ENCODE measurements around the gene SFXN3. TPM values are rescaled to one million over a fixed set of nuclear protein-coding genes. Genes with fewer than 3 reads are reported as not detected.
A peak's percentile ranks its signal among the peaks of the same experiment; 100 is the strongest.

SFXN3 gene
- total RNA-seq, 4 donors from 2014 or later: 57.6 to 296 (median 74.3) TPM

GRCh38 chr10:101013365-101013825, 17.6 kb upstream of the SFXN3 start:
- no peak overlapping the region for H3K27ac ChIP-seq
- peaks cover 29% of the 10 kb centered on the region for H3K4me1 ChIP-seq
- H3K4me3 ChIP-seq: no peak overlapping the region
- no peaks in the 10 kb centered on the region for H3K36me3 ChIP-seq
- WGBS: 28% methylated on average over 9 of the region's 9 CpGs
- H3K27me3 ChIP-seq: peaks cover 6% of the 10 kb centered on the region
- TF ChIP-seq POLR2A (IDR thresholded peaks at IDR 0.05) (no peak), POLR2AphosphoS5 (IDR thresholded peaks at IDR 0.05) (no peak), EP300 (IDR thresholded peaks at IDR 0.05) (no peak)
- TF ChIP-seq, protein P1, sequence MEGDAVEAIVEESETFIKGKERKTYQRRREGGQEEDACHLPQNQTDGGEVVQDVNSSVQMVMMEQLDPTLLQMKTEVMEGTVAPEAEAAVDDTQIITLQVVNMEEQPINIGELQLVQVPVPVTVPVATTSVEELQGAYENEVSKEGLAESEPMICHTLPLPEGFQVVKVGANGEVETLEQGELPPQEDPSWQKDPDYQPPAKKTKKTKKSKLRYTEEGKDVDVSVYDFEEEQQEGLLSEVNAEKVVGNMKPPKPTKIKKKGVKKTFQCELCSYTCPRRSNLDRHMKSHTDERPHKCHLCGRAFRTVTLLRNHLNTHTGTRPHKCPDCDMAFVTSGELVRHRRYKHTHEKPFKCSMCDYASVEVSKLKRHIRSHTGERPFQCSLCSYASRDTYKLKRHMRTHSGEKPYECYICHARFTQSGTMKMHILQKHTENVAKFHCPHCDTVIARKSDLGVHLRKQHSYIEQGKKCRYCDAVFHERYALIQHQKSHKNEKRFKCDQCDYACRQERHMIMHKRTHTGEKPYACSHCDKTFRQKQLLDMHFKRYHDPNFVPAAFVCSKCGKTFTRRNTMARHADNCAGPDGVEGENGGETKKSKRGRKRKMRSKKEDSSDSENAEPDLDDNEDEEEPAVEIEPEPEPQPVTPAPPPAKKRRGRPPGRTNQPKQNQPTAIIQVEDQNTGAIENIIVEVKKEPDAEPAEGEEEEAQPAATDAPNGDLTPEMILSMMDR (IDR thresholded peaks at IDR 0.05): no peak
- DNase-seq (ENCODE audit: low spot score in 2 of 2): no peak
- no peaks in the 10 kb centered on the region for H3K9me3 ChIP-seq

- WGBS: 24% methylated on average over 7 of the region's 11 CpGs
These were observed 16.7 kb upstream of the SFXN3 start for GRCh38 chr10:101014230-101014884.

DNA sequence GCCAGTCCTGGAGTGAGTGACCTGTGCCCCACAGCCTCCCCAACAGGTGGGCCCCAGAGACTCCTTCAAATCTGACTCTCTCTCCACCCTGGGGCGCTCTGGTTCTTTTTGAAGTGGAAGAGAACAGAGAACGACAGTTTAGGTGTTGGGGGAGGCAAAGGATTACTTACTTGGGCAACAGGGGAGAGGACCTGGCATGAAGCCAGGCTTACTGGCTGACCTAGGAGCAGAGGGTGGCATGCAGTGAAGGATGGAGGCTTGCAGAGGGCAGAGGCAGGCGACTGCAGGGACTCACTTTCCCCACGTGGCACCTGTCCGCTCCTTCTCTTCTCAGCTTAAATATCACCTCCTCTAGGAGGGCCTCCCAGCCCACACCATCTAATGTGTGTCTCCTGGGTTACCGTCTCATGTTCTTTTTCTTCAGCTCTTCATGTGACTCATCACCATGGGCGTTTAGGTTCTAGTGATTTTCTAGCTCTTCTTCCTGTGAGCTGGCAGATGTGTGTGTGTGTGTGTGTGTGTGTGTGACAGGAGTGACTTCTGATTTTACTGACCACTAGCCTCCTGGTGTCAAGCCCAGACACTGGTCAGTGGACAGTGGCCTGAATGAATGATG, 16.0 kb upstream of the SFXN3 start:
- H3K4me3 ChIP-seq: no peak overlapping the region
- peaks cover 32% of the 10 kb centered on the region for H3K4me1 ChIP-seq
- peaks cover 10% of the 10 kb centered on the region for H3K27me3 ChIP-seq
- DNase-seq (ENCODE audit: low spot score in 2 of 2): no peak
- 36% methylated on average over 6 of the region's 7 CpGs for WGBS
- no peaks in the 10 kb centered on the region for H3K36me3 ChIP-seq
- no peak overlapping the region for H3K27ac ChIP-seq
- no peak for TF ChIP-seq POLR2AphosphoS5 (IDR thresholded peaks at IDR 0.05)
- TF ChIP-seq, protein P1 (IDR thresholded peaks at IDR 0.05): no peak
- no peak for TF ChIP-seq EP300 (IDR thresholded peaks at IDR 0.05)
- no peak for TF ChIP-seq POLR2A (IDR thresholded peaks at IDR 0.05)
- no peaks in the 10 kb centered on the region for H3K9me3 ChIP-seq

More at GRCh38 chr10:101014230-101014884, 16.7 kb upstream of the SFXN3 start:
- peak; percentile 89 to 90 for DNase-seq (ENCODE audit: low spot score in 2 of 2)
- H3K36me3 ChIP-seq: no peaks in the 10 kb centered on the region
- peaks cover 10% of the 10 kb centered on the region for H3K27me3 ChIP-seq
- no peak for TF ChIP-seq POLR2A (IDR thresholded peaks at IDR 0.05)
- TF ChIP-seq, protein P1 (IDR thresholded peaks at IDR 0.05): peak; percentile 88 to 91
- H3K4me1 ChIP-seq: peaks cover 32% of the 10 kb centered on the region
- no peaks in the 10 kb centered on the region for H3K9me3 ChIP-seq
- no peak overlapping the region for H3K4me3 ChIP-seq
- H3K27ac ChIP-seq: no peak overlapping the region

DNA sequence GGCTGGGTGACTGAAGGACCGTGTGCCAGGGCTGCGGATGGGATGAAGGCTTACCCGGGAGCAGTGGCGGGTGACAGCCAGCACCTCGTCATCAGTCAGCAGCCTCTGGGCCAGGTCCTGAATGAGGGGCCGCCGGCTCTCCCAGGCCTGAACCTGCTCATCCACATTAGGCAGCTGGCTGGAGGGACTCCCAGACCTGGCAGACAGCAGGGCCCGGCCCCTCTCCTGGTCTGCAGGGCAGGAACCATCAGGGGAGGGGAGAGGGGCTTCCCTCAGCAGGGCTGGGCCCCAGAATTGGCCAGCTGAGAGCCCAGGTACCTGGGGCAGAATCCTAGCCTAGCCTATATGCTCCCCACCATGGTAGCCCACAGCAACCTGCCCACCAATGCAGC, 15.5 kb upstream of the SFXN3 start:
- Histone ChIP-seq H3K9me3 (no peaks in the 10 kb centered on the region), H3K4me3 (no peak overlapping the region), H3K4me1 (peaks cover 32% of the 10 kb centered on the region), H3K36me3 (no peaks in the 10 kb centered on the region), H3K27ac (no peak overlapping the region), H3K27me3 (peaks cover 10% of the 10 kb centered on the region)
- no peak for DNase-seq (ENCODE audit: low spot score in 2 of 2)
- 82% methylated on average over 5 of the region's 8 CpGs for WGBS
- TF ChIP-seq, protein P1 (IDR thresholded peaks at IDR 0.05): no peak
- TF ChIP-seq EP300 (IDR thresholded peaks at IDR 0.05): no peak
- TF ChIP-seq POLR2A (IDR thresholded peaks at IDR 0.05): no peak
- TF ChIP-seq POLR2AphosphoS5 (IDR thresholded peaks at IDR 0.05): no peak

GRCh38 chr10:101016814-101017213, 14.2 kb upstream of the SFXN3 start:
- no peak for DNase-seq (ENCODE audit: low spot score in 2 of 2)
- H3K27me3 ChIP-seq: peaks cover 10% of the 10 kb centered on the region
- TF ChIP-seq POLR2A (IDR thresholded peaks at IDR 0.05) (no peak), EP300 (IDR thresholded peaks at IDR 0.05) (no peak), POLR2AphosphoS5 (IDR thresholded peaks at IDR 0.05) (no peak)
- TF ChIP-seq, protein P1 (IDR thresholded peaks at IDR 0.05): no peak
- no peak overlapping the region for H3K27ac ChIP-seq
- H3K9me3 ChIP-seq: no peaks in the 10 kb centered on the region
- no peaks in the 10 kb centered on the region for H3K36me3 ChIP-seq
- peaks cover 32% of the 10 kb centered on the region for H3K4me1 ChIP-seq
- WGBS: 67% methylated on average over 5 of the region's 5 CpGs
- no peak overlapping the region for H3K4me3 ChIP-seq
